ENCODE measurements around the gene GALM. TPM values are rescaled to one million over a fixed set of nuclear protein-coding genes. Genes with fewer than 3 reads are reported as not detected.

The GALM gene
- total and polyA plus RNA-seq, 7 experiments from 2014 or later: 4.3 to 52.5 (median 14.4) TPM

DNA sequence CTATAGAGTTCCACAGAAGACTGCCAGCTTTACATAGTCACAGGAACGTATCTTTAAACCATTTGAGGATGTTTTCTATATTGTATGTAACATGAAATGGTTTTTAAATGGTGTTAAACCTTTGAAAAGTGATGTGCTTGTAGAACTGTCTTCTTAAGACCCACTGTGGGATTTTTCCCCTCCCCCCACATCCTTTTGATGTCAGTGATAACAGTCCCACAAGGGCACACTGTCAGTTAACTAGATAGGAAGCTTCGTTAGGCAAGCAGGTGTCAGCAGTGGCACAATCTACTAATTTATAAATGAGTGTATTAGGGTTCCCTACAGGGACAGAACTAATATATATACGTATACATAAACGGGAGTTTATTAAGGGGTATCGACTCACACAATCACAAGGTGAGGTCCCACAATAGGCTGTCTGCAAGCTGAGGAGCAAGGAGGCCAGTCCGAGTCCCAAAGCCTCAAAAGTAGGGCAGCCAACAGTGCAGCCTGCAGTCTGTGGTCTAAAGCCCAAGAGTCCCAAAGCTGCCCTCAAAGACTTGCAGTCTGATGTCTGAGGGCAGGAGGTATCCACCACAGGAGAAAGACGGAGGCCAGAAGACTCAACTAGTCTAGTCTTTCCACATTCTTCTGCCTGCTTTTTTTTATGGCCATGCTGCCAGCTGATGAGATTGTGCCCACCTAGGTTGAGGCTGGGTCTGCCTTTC, 39.4 kb upstream of the GALM start:
- H3K27me3 Mint-ChIP-seq: no peaks in the 10 kb centered on the region
- no peak overlapping the region for H3K4me3 ChIP-seq (ENCODE audit: low read length)
- peak; percentile 45 for ATAC-seq
- no peaks in the 10 kb centered on the region for H3K9me3 ChIP-seq (ENCODE audit: control insufficient read depth in 2 of 3, low read length in 3 of 3)
- ChIA-PET CTCF (interaction anchor here (0.6 to 1.4 kb wide), 3 partner anchors 9 to 90 kb away, joined by 3 to 4 read pairs (median 4); no protein-coding TSS in a partner anchor), POLR2A (interaction anchor here (0.5 to 1.6 kb wide), 5 partner anchors 9 to 122 kb away, joined by 3 read pairs; no protein-coding TSS in a partner anchor)
- peaks cover 0 to 15% of the 10 kb centered on the region in 2 donors for H3K4me1 ChIP-seq (ENCODE audit: control insufficient read depth in 2 of 2, insufficient read depth in 2 of 2, low read length in 2 of 2)
- DNase-seq: peak in 7 of 9 donors; percentile 19 to 54 (median 37)
- peaks cover 7 to 32% (median 13%) of the 10 kb centered on the region in 7 donors for H3K4me1 Mint-ChIP-seq
- intact Hi-C loops (cut with micrococcal nuclease): loop anchor here (2.0 kb wide), 2 partner anchors 14 to 24 kb away; partner anchors contain the start of gene HNRNPLL (in 1 of the 2)
- peaks cover 0 to 4% (median 0%) of the 10 kb centered on the region in 5 donors for H3K36me3 Mint-ChIP-seq
- H3K27me3 ChIP-seq (ENCODE audit: control insufficient read depth in 2 of 2, insufficient read depth in 2 of 2, low read length in 2 of 2): no peaks in the 10 kb centered on the region
- no peak overlapping the region for H3K27ac ChIP-seq (ENCODE audit: low read depth, low read length)
- peak overlapping the region in 2 of 9 donors; percentile 35 to 36 for H3K27ac Mint-ChIP-seq
- H3K9me3 Mint-ChIP-seq: peaks cover 0 to 5% (median 0%) of the 10 kb centered on the region in 11 donors
- peak overlapping the region in 4 of 10 donors; percentile 14 to 60 (median 23) for H3K4me3 Mint-ChIP-seq
- no peaks in the 10 kb centered on the region for H3K36me3 ChIP-seq (ENCODE audit: control insufficient read depth in 2 of 3, insufficient read depth in 3 of 3, low read length in 3 of 3)

DNA sequence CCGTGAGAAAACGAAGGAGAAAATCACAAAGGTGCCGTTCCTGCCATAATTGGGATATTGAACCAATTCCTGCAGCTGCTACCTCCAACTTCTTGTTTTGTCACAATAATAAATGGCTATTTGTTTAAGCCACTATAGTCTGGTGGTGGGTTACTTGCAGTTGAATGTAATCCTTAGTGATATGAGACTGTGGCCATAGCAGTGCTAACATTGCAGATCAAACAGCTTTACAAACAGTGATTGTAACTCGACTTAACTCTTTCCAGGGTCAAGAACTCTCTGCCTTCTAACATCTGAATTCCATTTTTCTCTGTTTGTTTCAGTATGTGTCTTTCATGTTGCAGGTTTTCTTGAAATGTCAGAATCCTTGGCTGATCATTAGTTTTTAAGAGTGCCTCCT, 38.5 kb upstream of the GALM start:
- ChIA-PET POLR2A (interaction anchor here (1.0 to 1.6 kb wide), 2 partner anchors 26 to 46 kb away, joined by 3 read pairs; no protein-coding TSS in a partner anchor), CTCF (interaction anchor here (0.6 to 1.0 kb wide), 2 partner anchors 25 to 74 kb away, joined by 3 read pairs; partner anchors contain the start of gene HNRNPLL)
- H3K27ac Mint-ChIP-seq: peak overlapping the region in 1 of 9 donors; percentile 27
- H3K36me3 Mint-ChIP-seq: peaks cover 0 to 4% (median 0%) of the 10 kb centered on the region in 5 donors
- H3K27me3 Mint-ChIP-seq: no peaks in the 10 kb centered on the region
- no peak for ATAC-seq
- Histone ChIP-seq H3K27me3 (ENCODE audit: control insufficient read depth in 2 of 2, insufficient read depth in 2 of 2, low read length in 2 of 2) (no peaks in the 10 kb centered on the region), H3K4me3 (ENCODE audit: low read length) (no peak overlapping the region), H3K27ac (ENCODE audit: low read depth, low read length) (no peak overlapping the region), H3K9me3 (ENCODE audit: control insufficient read depth in 2 of 3, low read length in 3 of 3) (no peaks in the 10 kb centered on the region), H3K36me3 (ENCODE audit: control insufficient read depth in 2 of 3, insufficient read depth in 3 of 3, low read length in 3 of 3) (no peaks in the 10 kb centered on the region), H3K4me1 (ENCODE audit: control insufficient read depth in 2 of 2, insufficient read depth in 2 of 2, low read length in 2 of 2) (peaks cover 0 to 15% of the 10 kb centered on the region in 2 donors)
- intact Hi-C loops (cut with micrococcal nuclease): loop anchor here (2.0 kb wide), 2 partner anchors 15 to 25 kb away; partner anchors contain the start of gene HNRNPLL (in 1 of the 2)
- H3K4me1 Mint-ChIP-seq: peaks cover 7 to 29% (median 13%) of the 10 kb centered on the region in 7 donors
- H3K4me3 Mint-ChIP-seq: no peak overlapping the region
- no peak for DNase-seq
- peaks cover 0 to 5% (median 0%) of the 10 kb centered on the region in 11 donors for H3K9me3 Mint-ChIP-seq

DNA sequence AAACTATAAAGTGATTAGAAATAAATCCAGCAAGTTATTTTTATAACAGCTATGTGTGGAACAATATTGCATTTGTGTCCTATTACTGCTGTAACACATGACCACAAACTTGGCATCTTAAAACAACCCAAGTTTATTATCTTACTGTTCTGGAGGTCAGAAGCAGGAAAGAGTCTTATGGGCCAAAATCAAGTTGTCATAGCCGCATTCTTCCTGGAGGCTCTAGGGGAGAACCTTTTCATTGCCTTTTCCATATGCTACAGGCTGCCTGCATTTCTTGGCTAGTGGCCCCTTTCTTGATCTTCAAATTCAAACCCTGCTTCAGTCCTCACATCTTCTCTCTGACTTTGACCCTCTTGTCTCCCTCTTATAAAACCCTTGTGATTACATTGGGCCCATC, 36.2 kb upstream of the GALM start:
- ChIA-PET POLR2A (no interaction called here), CTCF (no interaction called here)
- Mint-ChIP-seq H3K4me1 (peaks cover 7 to 37% (median 20%) of the 10 kb centered on the region in 7 donors), H3K27me3 (no peaks in the 10 kb centered on the region), H3K9me3 (peaks cover 0 to 5% (median 0%) of the 10 kb centered on the region in 11 donors), H3K36me3 (peaks cover 0 to 5% (median 0%) of the 10 kb centered on the region in 5 donors), H3K27ac (no peak overlapping the region), H3K4me3 (no peak overlapping the region)
- ATAC-seq: no peak
- no peak overlapping the region for H3K27ac ChIP-seq (ENCODE audit: low read depth, low read length)
- DNase-seq: no peak
- no peaks in the 10 kb centered on the region for H3K9me3 ChIP-seq (ENCODE audit: control insufficient read depth in 2 of 3, low read length in 3 of 3)
- no peaks in the 10 kb centered on the region for H3K27me3 ChIP-seq (ENCODE audit: control insufficient read depth in 2 of 2, insufficient read depth in 2 of 2, low read length in 2 of 2)
- no peaks in the 10 kb centered on the region for H3K36me3 ChIP-seq (ENCODE audit: control insufficient read depth in 2 of 3, insufficient read depth in 3 of 3, low read length in 3 of 3)
- H3K4me3 ChIP-seq (ENCODE audit: low read length): no peak overlapping the region
- peaks cover 0 to 15% of the 10 kb centered on the region in 2 donors for H3K4me1 ChIP-seq (ENCODE audit: control insufficient read depth in 2 of 2, insufficient read depth in 2 of 2, low read length in 2 of 2)
- intact Hi-C loops (cut with micrococcal nuclease): no loop called here

DNA sequence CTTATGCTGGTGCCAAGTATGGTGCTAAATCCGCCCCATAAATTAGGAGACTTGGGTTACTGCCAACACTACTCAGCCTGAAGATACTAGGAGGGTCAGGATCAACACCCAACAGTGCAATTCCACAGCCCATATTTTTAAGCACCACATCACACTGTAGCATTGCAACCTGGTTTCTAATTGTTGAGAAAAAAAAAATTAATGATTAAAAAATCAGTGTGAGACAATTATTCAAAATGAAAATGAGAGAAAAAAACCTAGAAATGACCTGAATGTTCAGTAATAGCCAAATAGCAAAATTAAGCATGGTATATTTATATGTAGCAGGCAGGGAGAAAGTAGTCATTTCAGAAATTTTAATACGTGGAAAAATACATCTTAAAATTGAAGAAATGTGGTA, 33.9 kb upstream of the GALM start:
- intact Hi-C loops (cut with micrococcal nuclease): no loop called here
- CTCF ChIA-PET: no interaction called here

DNA sequence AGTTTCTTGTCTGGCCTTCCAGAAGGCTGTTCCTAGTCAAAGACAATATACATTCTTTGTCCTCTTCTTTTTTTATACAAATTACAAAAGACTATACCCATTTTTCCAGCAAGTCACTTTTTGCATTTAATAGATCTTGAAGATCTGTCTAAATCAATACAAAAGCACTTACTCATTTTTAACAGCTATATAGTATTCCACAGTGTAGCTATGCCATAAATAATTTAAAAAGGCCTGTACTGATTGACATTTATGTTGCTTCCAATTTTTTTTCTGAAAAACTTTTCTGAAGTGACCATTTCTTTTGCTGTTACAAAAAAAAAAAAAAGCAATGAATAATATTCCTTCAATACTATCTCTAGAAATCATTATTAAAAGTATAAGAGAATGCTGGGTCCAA, 32.9 kb upstream of the GALM start:
- H3K4me3 ChIP-seq (ENCODE audit: low read length): no peak overlapping the region
- peaks cover 0 to 27% (median 10%) of the 10 kb centered on the region in 7 donors for H3K4me1 Mint-ChIP-seq
- POLR2A ChIA-PET: no interaction called here
- H3K27ac ChIP-seq (ENCODE audit: low read depth, low read length): no peak overlapping the region
- H3K36me3 Mint-ChIP-seq: peaks cover 0 to 10% (median 0%) of the 10 kb centered on the region in 5 donors
- H3K9me3 Mint-ChIP-seq: peaks cover 0 to 6% (median 2%) of the 10 kb centered on the region in 11 donors
- intact Hi-C loops (cut with micrococcal nuclease): no loop called here
- ATAC-seq (no peak), DNase-seq (no peak)
- H3K9me3 ChIP-seq (ENCODE audit: control insufficient read depth in 2 of 3, low read length in 3 of 3): no peaks in the 10 kb centered on the region
- H3K27me3 ChIP-seq (ENCODE audit: control insufficient read depth in 2 of 2, insufficient read depth in 2 of 2, low read length in 2 of 2): no peaks in the 10 kb centered on the region
- no peak overlapping the region for H3K4me3 Mint-ChIP-seq
- no peak overlapping the region for H3K27ac Mint-ChIP-seq
- H3K36me3 ChIP-seq (ENCODE audit: control insufficient read depth in 2 of 3, insufficient read depth in 3 of 3, low read length in 3 of 3): no peaks in the 10 kb centered on the region
- CTCF ChIA-PET: interaction anchor here (0.7 kb wide), 1 partner anchor 32 kb away, joined by 3 read pairs; no protein-coding TSS in a partner anchor
- H3K4me1 ChIP-seq (ENCODE audit: control insufficient read depth in 2 of 2, insufficient read depth in 2 of 2, low read length in 2 of 2): no peaks in the 10 kb centered on the region
- no peaks in the 10 kb centered on the region for H3K27me3 Mint-ChIP-seq

More for the DNA sequence above, 33.9 kb upstream of the GALM start:
- H3K9me3 Mint-ChIP-seq: peaks cover 0 to 6% (median under 1%) of the 10 kb centered on the region in 11 donors
- Histone ChIP-seq H3K4me1 (ENCODE audit: control insufficient read depth in 2 of 2, insufficient read depth in 2 of 2, low read length in 2 of 2) (peaks cover 0 to under 1% of the 10 kb centered on the region in 2 donors), H3K36me3 (ENCODE audit: control insufficient read depth in 2 of 3, insufficient read depth in 3 of 3, low read length in 3 of 3) (no peaks in the 10 kb centered on the region), H3K9me3 (ENCODE audit: control insufficient read depth in 2 of 3, low read length in 3 of 3) (no peaks in the 10 kb centered on the region), H3K4me3 (ENCODE audit: low read length) (no peak overlapping the region), H3K27me3 (ENCODE audit: control insufficient read depth in 2 of 2, insufficient read depth in 2 of 2, low read length in 2 of 2) (no peaks in the 10 kb centered on the region), H3K27ac (ENCODE audit: low read depth, low read length) (no peak overlapping the region)
- peaks cover 1 to 32% (median 9%) of the 10 kb centered on the region in 7 donors for H3K4me1 Mint-ChIP-seq
- H3K4me3 Mint-ChIP-seq: no peak overlapping the region
- ATAC-seq (no peak), DNase-seq (no peak)
- no peaks in the 10 kb centered on the region for H3K27me3 Mint-ChIP-seq
- no peak overlapping the region for H3K27ac Mint-ChIP-seq
- peaks cover 0 to 8% (median 0%) of the 10 kb centered on the region in 5 donors for H3K36me3 Mint-ChIP-seq
- POLR2A ChIA-PET: no interaction called here

DNA sequence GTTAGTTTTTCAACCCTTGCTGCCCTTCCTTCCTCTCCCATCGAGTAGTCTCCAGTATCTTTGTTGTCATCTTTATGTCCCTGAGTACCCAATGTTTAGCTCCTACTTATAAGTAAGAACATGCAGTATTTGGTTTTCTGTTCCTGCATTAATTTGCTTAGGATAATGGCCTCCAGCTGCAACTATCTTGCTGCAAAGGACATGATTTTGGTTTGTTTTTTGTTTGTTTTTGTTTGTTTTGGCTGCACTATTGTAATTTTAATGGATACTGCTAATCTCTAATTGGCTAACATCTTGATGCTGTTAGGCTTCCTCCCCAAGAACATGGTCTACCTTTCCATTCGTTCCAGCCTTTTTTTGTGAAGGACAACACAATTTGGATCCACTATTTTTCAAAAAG, 32.0 kb upstream of the GALM start:
- Histone ChIP-seq H3K27me3 (ENCODE audit: control insufficient read depth in 2 of 2, insufficient read depth in 2 of 2, low read length in 2 of 2) (no peaks in the 10 kb centered on the region), H3K9me3 (ENCODE audit: control insufficient read depth in 2 of 3, low read length in 3 of 3) (no peaks in the 10 kb centered on the region), H3K27ac (ENCODE audit: low read depth, low read length) (no peak overlapping the region), H3K4me3 (ENCODE audit: low read length) (no peak overlapping the region), H3K4me1 (ENCODE audit: control insufficient read depth in 2 of 2, insufficient read depth in 2 of 2, low read length in 2 of 2) (no peaks in the 10 kb centered on the region), H3K36me3 (ENCODE audit: control insufficient read depth in 2 of 3, insufficient read depth in 3 of 3, low read length in 3 of 3) (no peaks in the 10 kb centered on the region)
- H3K27me3 Mint-ChIP-seq: no peaks in the 10 kb centered on the region
- ChIA-PET POLR2A (no interaction called here), CTCF (no interaction called here)
- no peak for ATAC-seq
- H3K9me3 Mint-ChIP-seq: peaks cover 0 to 6% (median 2%) of the 10 kb centered on the region in 11 donors
- intact Hi-C loops (cut with micrococcal nuclease): no loop called here
- H3K4me3 Mint-ChIP-seq: no peak overlapping the region
- peaks cover 0 to 11% (median 0%) of the 10 kb centered on the region in 5 donors for H3K36me3 Mint-ChIP-seq
- no peak for DNase-seq
- peak overlapping the region in 1 of 9 donors; percentile 62 for H3K27ac Mint-ChIP-seq
- H3K4me1 Mint-ChIP-seq: peaks cover 0 to 31% (median 10%) of the 10 kb centered on the region in 7 donors

Data from naive thymus-derived CD4-positive, alpha-beta T cell (primary cell).